ENCODE data around the gene SLC4A5. TPM values are rescaled to one million over a fixed set of nuclear protein-coding genes. Genes with fewer than 3 reads are reported as not detected.
A peak's percentile ranks its signal among the peaks of the same experiment; 100 is the strongest.
"Not testable (repeated sequence)": the region's sequence is repeated elsewhere in the genome, so short reads cannot be mapped to it uniquely, and the experiment has no call there.

SLC4A5 gene
- total RNA-seq, 4 donors from 2014 or later = 3.2 to 30.4 (median 4.2) TPM

- 97% methylated on average over 1 of the region's 1 CpG for WGBS
- TF ChIP-seq POLR2A (IDR thresholded peaks at IDR 0.05) (no peak), POLR2AphosphoS5 (IDR thresholded peaks at IDR 0.05) (no peak), CTCF (IDR thresholded peaks at IDR 0.05) (no peak), EP300 (IDR thresholded peaks at IDR 0.05) (no peak)
Measured at GRCh38 chr2:74194799-74195198, 148.4 kb downstream of the SLC4A5 start.

GRCh38 chr2:74191596-74192380, 151.4 kb downstream of the SLC4A5 start:
- no peak for DNase-seq (ENCODE audit: low spot score in 2 of 2)
- Histone ChIP-seq H3K27me3 (no peaks in the 10 kb centered on the region), H3K27ac (no peak overlapping the region), H3K4me3 (no peak overlapping the region), H3K36me3 (no peaks in the 10 kb centered on the region), H3K9me3 (no peaks in the 10 kb centered on the region), H3K4me1 (peaks cover 5% of the 10 kb centered on the region)
- TF ChIP-seq POLR2A (IDR thresholded peaks at IDR 0.05) = no peak
- TF ChIP-seq POLR2AphosphoS5 (IDR thresholded peaks at IDR 0.05) = no peak
- TF ChIP-seq EP300 (IDR thresholded peaks at IDR 0.05) = no peak
- TF ChIP-seq CTCF (IDR thresholded peaks at IDR 0.05) = no peak
- WGBS = 80% methylated on average over 6 of the region's 6 CpGs

More at GRCh38 chr2:74194799-74195198, 148.4 kb downstream of the SLC4A5 start:
- Histone ChIP-seq H3K27ac (no peak overlapping the region), H3K9me3 (no peaks in the 10 kb centered on the region), H3K27me3 (no peaks in the 10 kb centered on the region), H3K4me3 (no peak overlapping the region), H3K36me3 (no peaks in the 10 kb centered on the region), H3K4me1 (peaks cover 18% of the 10 kb centered on the region)
- no peak for DNase-seq (ENCODE audit: low spot score in 2 of 2)

GRCh38 chr2:74188696-74189095, 154.5 kb downstream of the SLC4A5 start:
- Histone ChIP-seq H3K4me3 (no peak overlapping the region), H3K27ac (no peak overlapping the region), H3K9me3 (no peaks in the 10 kb centered on the region), H3K36me3 (no peaks in the 10 kb centered on the region), H3K4me1 (peaks cover 5% of the 10 kb centered on the region), H3K27me3 (no peaks in the 10 kb centered on the region)
- WGBS = 57% methylated on average over 3 of the region's 3 CpGs
- TF ChIP-seq EP300 (IDR thresholded peaks at IDR 0.05) (no peak), POLR2A (IDR thresholded peaks at IDR 0.05) (no peak)
- no peak for DNase-seq (ENCODE audit: low spot score in 2 of 2)

- WGBS = 39% methylated on average over 6 of the region's 6 CpGs
- Histone ChIP-seq H3K9me3 (no peaks in the 10 kb centered on the region), H3K4me3 (no peak overlapping the region), H3K4me1 (peaks cover 5% of the 10 kb centered on the region), H3K27ac (peak overlapping the region; percentile 72), H3K27me3 (no peaks in the 10 kb centered on the region), H3K36me3 (no peaks in the 10 kb centered on the region)
- DNase-seq (ENCODE audit: low spot score in 2 of 2) = no peak
- peak in 1 of 3 donors; percentile 73 for TF ChIP-seq POLR2AphosphoS5 (IDR thresholded peaks at IDR 0.05)
- no peak for TF ChIP-seq POLR2A (IDR thresholded peaks at IDR 0.05)
Measured at GRCh38 chr2:74188018-74188601, 155.1 kb downstream of the SLC4A5 start.

- not testable (repeated sequence) for H3K27me3 ChIP-seq; H3K4me3 ChIP-seq; H3K27ac ChIP-seq; H3K4me1 ChIP-seq; DNase-seq (ENCODE audit: low spot score in 2 of 2); H3K36me3 ChIP-seq; H3K9me3 ChIP-seq
- WGBS = 95% methylated on average over 15 of the region's 15 CpGs
Measured at GRCh38 chr2:74186706-74187105, 156.5 kb downstream of the SLC4A5 start.

- Histone ChIP-seq H3K4me1 (peaks cover 5% of the 10 kb centered on the region), H3K27me3 (no peaks in the 10 kb centered on the region), H3K27ac (peak overlapping the region; percentile 38), H3K36me3 (no peaks in the 10 kb centered on the region), H3K4me3 (no peak overlapping the region), H3K9me3 (no peaks in the 10 kb centered on the region)
- TF ChIP-seq POLR2AphosphoS5 (IDR thresholded peaks at IDR 0.05) (no peak), CTCF (IDR thresholded peaks at IDR 0.05) (no peak), EP300 (IDR thresholded peaks at IDR 0.05) (no peak), POLR2A (IDR thresholded peaks at IDR 0.05) (no peak)
- no peak for DNase-seq (ENCODE audit: low spot score in 2 of 2)
- 79% methylated on average over 9 of the region's 9 CpGs for WGBS
Measured at GRCh38 chr2:74186038-74186437, 157.2 kb downstream of the SLC4A5 start.
